CD14-positive monocyte (primary cell): ENCODE measurements around the gene C8G. TPM values are rescaled to one million over a fixed set of nuclear protein-coding genes. Genes with fewer than 3 reads are reported as not detected.

Source experiments
- DNase-seq, 3 donors: peaks; one replicate each; pipeline ENCODE4 v3.0.0-alpha.2; 2011 to 2022
- H2AFZ ChIP-seq: 2 replicates; pipeline ENCODE4 v1.6.0; 2012; ENCODE audit warnings: mild to moderate bottlenecking, low read depth, low read length, inconsistent platforms; ENCODE audit not compliant: insufficient read depth, poor library complexity, severe bottlenecking
- H3K27ac ChIP-seq, 2 donors: 1 replicate in 1 of 2; 2 replicates in 1 of 2; pipeline ENCODE4 v1.5.1; 2012 to 2013; ENCODE audit warnings: low read length in 2 of 2, control low read depth in 1 of 2, inconsistent platforms in 1 of 2, low read depth in 1 of 2, mild to moderate bottlenecking in 1 of 2
- H3K27me3 ChIP-seq, 2 donors: one replicate each; pipeline versions ENCODE4 v1.6.0 to v1.6.1; 2011 to 2013; ENCODE audit warnings: low read length in 2 of 2; ENCODE audit not compliant: control insufficient read depth in 2 of 2, insufficient read depth in 2 of 2
- H3K36me3 ChIP-seq, 2 donors: replicated peaks in 1 of 2; 1 replicate in 1 of 2; 2 replicates in 1 of 2; pipeline versions ENCODE4 v1.5.1 to v1.6.1; 2012 to 2013; ENCODE audit warnings: low read length in 2 of 2, control low read depth in 1 of 2, inconsistent platforms in 1 of 2, mild to moderate bottlenecking in 1 of 2; ENCODE audit not compliant: insufficient read depth in 2 of 2, control insufficient read depth in 1 of 2
- H3K4me1 ChIP-seq, 2 donors: 1 replicate in 1 of 2; 2 replicates in 1 of 2; pipeline versions ENCODE4 v1.5.1 to v1.6.1; 2012 to 2013; ENCODE audit warnings: low read length in 2 of 2, control low read depth in 1 of 2, inconsistent platforms in 1 of 2, mild to moderate bottlenecking in 1 of 2, moderate library complexity in 1 of 2; ENCODE audit not compliant: insufficient read depth in 2 of 2, control insufficient read depth in 1 of 2
- H3K4me2 ChIP-seq: replicated peaks from 2 replicates; pipeline ENCODE3; 2012; ENCODE audit warnings: low read length, moderate library complexity, mild to moderate bottlenecking; ENCODE audit not compliant: poor library complexity, severe bottlenecking; ENCODE audit errors: extremely low read depth
- H3K4me3 ChIP-seq, 3 experiments: fragments of 200-600 bp in 1 of 3; sonication (generic) in 1 of 3; replicated peaks in 1 of 3; 1 replicate in 2 of 3; 2 replicates in 1 of 3; pipeline ENCODE4 v1.5.1; 2011 to 2013; ENCODE audit warnings: low read length in 3 of 3, mild to moderate bottlenecking in 3 of 3, control low read depth in 2 of 3, low read depth in 2 of 3, inconsistent platforms in 1 of 3, moderate library complexity in 1 of 3
- H3K79me2 ChIP-seq: 2 replicates; pipeline ENCODE4 v1.6.0; 2012; ENCODE audit warnings: mild to moderate bottlenecking, control low read depth, inconsistent platforms, low read length, moderate library complexity; ENCODE audit not compliant: insufficient read depth
- H3K9ac ChIP-seq: 2 replicates; pipeline ENCODE4 v1.6.0; 2017; ENCODE audit warnings: low read length, mild to moderate bottlenecking; ENCODE audit not compliant: insufficient read depth, poor library complexity, severe bottlenecking
- H3K9me3 ChIP-seq, 2 donors: replicated peaks in 1 of 2; 1 replicate in 1 of 2; 2 replicates in 1 of 2; pipeline versions ENCODE4 v1.5.1 to v1.6.1; 2012 to 2013; ENCODE audit warnings: low read length in 2 of 2, control low read depth in 1 of 2; ENCODE audit not compliant: control insufficient read depth in 1 of 2, insufficient read depth in 1 of 2
- H4K20me1 ChIP-seq: 2 replicates; pipeline ENCODE4 v1.6.0; 2012; ENCODE audit warnings: mild to moderate bottlenecking, low read length, control low read depth, moderate library complexity; ENCODE audit not compliant: insufficient read depth
- H3K27ac Mint-ChIP-seq, 7 donors: one replicate each; pipeline ENCODE4 v1.8.0; 2020; ENCODE audit warnings: mild to moderate bottlenecking in 7 of 7, mixed read lengths in 7 of 7, moderate library complexity in 6 of 7, inconsistent platforms in 2 of 7
- H3K27me3 Mint-ChIP-seq, 3 donors: one replicate each; pipeline ENCODE4 v1.8.0; 2021 to 2022; ENCODE audit warnings: low read depth in 3 of 3, mild to moderate bottlenecking in 3 of 3, mixed read lengths in 3 of 3, moderate library complexity in 3 of 3, inconsistent platforms in 1 of 3
- H3K36me3 Mint-ChIP-seq, 2 donors: one replicate each; pipeline ENCODE4 v1.8.0; 2020; ENCODE audit warnings: mixed read lengths in 2 of 2, inconsistent platforms in 1 of 2, mild to moderate bottlenecking in 1 of 2
- H3K4me1 Mint-ChIP-seq: one replicate; pipeline ENCODE4 v1.8.0; 2020; ENCODE audit warnings: mild to moderate bottlenecking, mixed read lengths
- H3K4me3 Mint-ChIP-seq, 2 donors: one replicate each; pipeline ENCODE4 v1.8.0; 2020; ENCODE audit warnings: mild to moderate bottlenecking in 2 of 2, mixed read lengths in 2 of 2, moderate library complexity in 1 of 2
- H3K9me3 Mint-ChIP-seq, 7 donors: one replicate each; pipeline ENCODE4 v1.8.0; 2020 to 2022; ENCODE audit warnings: mixed read lengths in 7 of 7, mild to moderate bottlenecking in 6 of 7, moderate library complexity in 6 of 7, inconsistent platforms in 2 of 7
- whole genome bisulfite sequencing: methylation state at CpG from one replicate; pipeline ENCODE4 v1.1.5; 2013; ENCODE audit warnings: missing lambda C conversion rate; ENCODE audit not compliant: insufficient coverage; 5-methylcytosine and 5-hydroxymethylcytosine counted together
- intact Hi-C, 2 donors: fragments of 100-400 bp; cut with micrococcal nuclease; formaldehyde crosslinking; loops; one replicate each; pipeline versions ENCODE4 v1.15.0 to v1.15.1; 2023
- polyA plus RNA-seq, 3 donors: library from polyadenylated mRNA; depleted of rRNA in 1 of 3; unstranded in 2 of 3; stranded (reverse) in 1 of 3; fragments of 300-500 nt in 2 of 3; fragments of >200 nt in 1 of 3; fragmentation: Illumina TruSeq in 2 of 3; gene quantifications; 1 replicate in 2 of 3; 2 replicates in 1 of 3; pipeline ENCODE4 v1.2.3, GENCODE V29; 2012 to 2021
- TF ChIP-seq, protein P1 (sequence below): fragments of 200-600 bp; IDR thresholded peaks from one replicate; pipeline ENCODE4 v1.8.0; 2022; ENCODE audit warnings: antibody characterized with exemption, mild to moderate bottlenecking

The C8G gene
- polyA plus RNA-seq, 3 donors, result 0.55 to 0.72 TPM; not detected in 1

GRCh38 chr9:136901516-136902258 lies 43.4 kb upstream of the C8G start:
- Histone ChIP-seq H3K36me3 (peaks cover 37 to 76% of the 10 kb centered on the region in 2 donors), H3K27me3 (no peaks in the 10 kb centered on the region), H3K79me2 (peaks cover 4% of the 10 kb centered on the region), H3K27ac (peak overlapping the region in 1 of 2 donors; percentile 42), H3K4me2 (no peak overlapping the region), H3K9me3 (no peaks in the 10 kb centered on the region), H4K20me1 (no peaks in the 10 kb centered on the region), H3K4me1 (no peaks in the 10 kb centered on the region), H2AFZ (no peak overlapping the region), H3K9ac (no peak overlapping the region), H3K4me3 (no peak overlapping the region)
- H3K27ac Mint-ChIP-seq, result peak overlapping the region in 3 of 7 donors; percentile 20 to 78 (median 51)
- WGBS, result 70% methylated on average over 20 of the region's 20 CpGs
- H3K36me3 Mint-ChIP-seq, result peaks cover 40 to 74% of the 10 kb centered on the region in 2 donors
- no peaks in the 10 kb centered on the region for H3K27me3 Mint-ChIP-seq
- H3K9me3 Mint-ChIP-seq, result no peaks in the 10 kb centered on the region
- no peak overlapping the region for H3K4me3 Mint-ChIP-seq
- DNase-seq, result no peak
- intact Hi-C loops, result no loop called here
- H3K4me1 Mint-ChIP-seq, result peaks cover 2% of the 10 kb centered on the region
- TF ChIP-seq, protein P1, sequence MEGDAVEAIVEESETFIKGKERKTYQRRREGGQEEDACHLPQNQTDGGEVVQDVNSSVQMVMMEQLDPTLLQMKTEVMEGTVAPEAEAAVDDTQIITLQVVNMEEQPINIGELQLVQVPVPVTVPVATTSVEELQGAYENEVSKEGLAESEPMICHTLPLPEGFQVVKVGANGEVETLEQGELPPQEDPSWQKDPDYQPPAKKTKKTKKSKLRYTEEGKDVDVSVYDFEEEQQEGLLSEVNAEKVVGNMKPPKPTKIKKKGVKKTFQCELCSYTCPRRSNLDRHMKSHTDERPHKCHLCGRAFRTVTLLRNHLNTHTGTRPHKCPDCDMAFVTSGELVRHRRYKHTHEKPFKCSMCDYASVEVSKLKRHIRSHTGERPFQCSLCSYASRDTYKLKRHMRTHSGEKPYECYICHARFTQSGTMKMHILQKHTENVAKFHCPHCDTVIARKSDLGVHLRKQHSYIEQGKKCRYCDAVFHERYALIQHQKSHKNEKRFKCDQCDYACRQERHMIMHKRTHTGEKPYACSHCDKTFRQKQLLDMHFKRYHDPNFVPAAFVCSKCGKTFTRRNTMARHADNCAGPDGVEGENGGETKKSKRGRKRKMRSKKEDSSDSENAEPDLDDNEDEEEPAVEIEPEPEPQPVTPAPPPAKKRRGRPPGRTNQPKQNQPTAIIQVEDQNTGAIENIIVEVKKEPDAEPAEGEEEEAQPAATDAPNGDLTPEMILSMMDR, result no peak

DNA sequence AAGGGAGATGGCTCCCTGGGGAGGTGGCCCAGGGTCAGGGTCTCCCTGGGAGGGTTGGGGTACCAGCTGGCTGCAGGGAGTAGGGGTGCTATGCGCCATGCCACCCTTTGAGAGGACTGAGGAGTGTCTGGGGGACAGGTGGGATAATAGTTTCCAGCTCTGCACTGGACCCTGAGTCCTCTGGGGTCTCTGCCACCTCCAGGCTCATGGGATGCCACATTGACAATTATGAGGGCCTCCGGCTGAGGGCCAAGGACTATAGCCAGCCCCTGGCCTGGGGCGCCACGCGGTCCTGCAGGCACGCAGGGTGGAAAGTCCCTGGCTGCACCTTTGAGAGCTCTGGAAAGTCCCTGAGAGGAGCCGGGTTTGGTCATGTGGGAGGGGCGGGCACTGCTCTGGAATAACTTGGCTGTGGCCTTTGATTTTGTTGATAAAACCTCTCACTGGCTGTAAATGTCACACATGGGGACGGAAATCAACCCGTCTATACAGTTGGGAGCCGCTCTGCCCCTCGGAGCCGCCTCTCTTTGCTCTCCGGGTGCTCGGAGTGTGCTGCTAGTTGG lies 42.7 kb upstream of the C8G start:
- intact Hi-C loops, result no loop called here
- no peaks in the 10 kb centered on the region for H3K27me3 Mint-ChIP-seq
- H3K4me3 ChIP-seq, result no peak overlapping the region

More for the DNA sequence above, 42.7 kb upstream of the C8G start:
- H3K9ac ChIP-seq, result no peak overlapping the region
- peaks cover 2% of the 10 kb centered on the region for H3K4me1 Mint-ChIP-seq
- no peaks in the 10 kb centered on the region for H3K4me1 ChIP-seq
- no peaks in the 10 kb centered on the region for H3K79me2 ChIP-seq
- H3K27ac ChIP-seq, result peak overlapping the region in 1 of 2 donors; percentile 42
- no peak overlapping the region for H2AFZ ChIP-seq
- no peak overlapping the region for H3K4me2 ChIP-seq
- H3K4me3 Mint-ChIP-seq, result no peak overlapping the region
- no peaks in the 10 kb centered on the region for H3K9me3 ChIP-seq
- DNase-seq, result peak in 1 of 3 donors; percentile 34
- peak overlapping the region in 3 of 7 donors; percentile 20 to 63 (median 36) for H3K27ac Mint-ChIP-seq
- TF ChIP-seq, protein P1, result no peak
- peaks cover 43 to 83% of the 10 kb centered on the region in 2 donors for H3K36me3 ChIP-seq
- H3K27me3 ChIP-seq, result no peaks in the 10 kb centered on the region
- H3K9me3 Mint-ChIP-seq, result no peaks in the 10 kb centered on the region
- H3K36me3 Mint-ChIP-seq, result peaks cover 45 to 81% of the 10 kb centered on the region in 2 donors
- H4K20me1 ChIP-seq, result no peaks in the 10 kb centered on the region
- 83% methylated on average over 11 of the region's 15 CpGs for WGBS
